ENCODE results near the gene TMEM212. TPM values are rescaled to one million over a fixed set of nuclear protein-coding genes. Genes with fewer than 3 reads are reported as not detected.

The TMEM212 gene
- total RNA-seq, 1 experiment from 2014 or later = not detected

- Histone ChIP-seq H4K5ac (ENCODE audit: insufficient read length, low read depth, low read length) (no peak overlapping the region), H2BK120ac (ENCODE audit: low read depth, low read length, poor library complexity, severe bottlenecking) (no peak overlapping the region), H2BK12ac (ENCODE audit: insufficient read length, low read depth, low read length) (no peak overlapping the region), H2BK15ac (ENCODE audit: low read depth, low read length) (no peak overlapping the region), H3K27ac (ENCODE audit: insufficient read length, low read depth, low read length) (no peak overlapping the region), H2BK20ac (ENCODE audit: low read depth, low read length, poor library complexity, severe bottlenecking) (no peak overlapping the region), H3K14ac (ENCODE audit: insufficient read depth, low read length) (no peak overlapping the region), H3K56ac (ENCODE audit: insufficient read length, low read depth, low read length) (no peak overlapping the region), H3K18ac (ENCODE audit: insufficient read length, low read depth, low read length) (no peak overlapping the region), H4K91ac (ENCODE audit: insufficient read length, low read depth, low read length) (no peak overlapping the region), H3K79me1 (ENCODE audit: insufficient read depth, low read depth, low read length, poor library complexity, severe bottlenecking) (no peaks in the 10 kb centered on the region), H3K4me2 (ENCODE audit: insufficient read depth, insufficient read length, low read length) (no peak overlapping the region), H3K4me1 (ENCODE audit: insufficient read depth, low read length) (no peaks in the 10 kb centered on the region; the same call in 1 of the 2 replicates), H4K8ac (replicated peaks; ENCODE audit: insufficient read length, low read depth, low read length) (no peak overlapping the region), H3K4ac (ENCODE audit: low read depth, low read length) (no peak overlapping the region), H3K79me2 (ENCODE audit: insufficient read depth, low read length) (no peaks in the 10 kb centered on the region), H3T11ph (ENCODE audit: low read length) (no peak overlapping the region), H2AK5ac (ENCODE audit: insufficient read length, low read length) (no peak overlapping the region), H3K9me3 (ENCODE audit: control insufficient read depth, low read depth, low read length) (no peaks in the 10 kb centered on the region), H3K9ac (ENCODE audit: extremely low read depth, insufficient read length, low read length) (no peak overlapping the region), H2BK5ac (ENCODE audit: insufficient read length, low read length) (no peak overlapping the region), H3K23me2 (ENCODE audit: insufficient read length, low read depth, low read length, poor library complexity, severe bottlenecking) (no peaks in the 10 kb centered on the region), H4K20me1 (ENCODE audit: control insufficient read depth, insufficient read depth, insufficient read length) (no peaks in the 10 kb centered on the region), H2AFZ (ENCODE audit: low read length) (no peak overlapping the region), H3K27me3 (ENCODE audit: insufficient read depth, low read length) (no peaks in the 10 kb centered on the region), H3K23ac (ENCODE audit: insufficient read length, low read depth, low read length) (no peak overlapping the region)
- Mint-ChIP-seq H3K9me3 (peaks cover 13 to 14% of the 10 kb centered on the region in 2 experiments; a peak in 4 of 5 replicates), H3K4me3 (no peak overlapping the region), H3K27ac (no peak overlapping the region), H3K27me3 (ENCODE audit: low read depth) (no peaks in the 10 kb centered on the region), H3K4me1 (peaks cover 11% of the 10 kb centered on the region in 2 experiments), H3K36me3 (ENCODE audit: insufficient read depth in 1 of 3, low read depth in 3 of 3) (peaks cover 6 to 11% (median 6%) of the 10 kb centered on the region in 3 experiments; a peak in 6 of 7 replicates)
- TF ChIP-seq, protein P1, sequence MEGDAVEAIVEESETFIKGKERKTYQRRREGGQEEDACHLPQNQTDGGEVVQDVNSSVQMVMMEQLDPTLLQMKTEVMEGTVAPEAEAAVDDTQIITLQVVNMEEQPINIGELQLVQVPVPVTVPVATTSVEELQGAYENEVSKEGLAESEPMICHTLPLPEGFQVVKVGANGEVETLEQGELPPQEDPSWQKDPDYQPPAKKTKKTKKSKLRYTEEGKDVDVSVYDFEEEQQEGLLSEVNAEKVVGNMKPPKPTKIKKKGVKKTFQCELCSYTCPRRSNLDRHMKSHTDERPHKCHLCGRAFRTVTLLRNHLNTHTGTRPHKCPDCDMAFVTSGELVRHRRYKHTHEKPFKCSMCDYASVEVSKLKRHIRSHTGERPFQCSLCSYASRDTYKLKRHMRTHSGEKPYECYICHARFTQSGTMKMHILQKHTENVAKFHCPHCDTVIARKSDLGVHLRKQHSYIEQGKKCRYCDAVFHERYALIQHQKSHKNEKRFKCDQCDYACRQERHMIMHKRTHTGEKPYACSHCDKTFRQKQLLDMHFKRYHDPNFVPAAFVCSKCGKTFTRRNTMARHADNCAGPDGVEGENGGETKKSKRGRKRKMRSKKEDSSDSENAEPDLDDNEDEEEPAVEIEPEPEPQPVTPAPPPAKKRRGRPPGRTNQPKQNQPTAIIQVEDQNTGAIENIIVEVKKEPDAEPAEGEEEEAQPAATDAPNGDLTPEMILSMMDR (conservative IDR thresholded peaks at IDR 0.05) = no peak
- DNase-seq = no peak
- WGBS (ENCODE audit: extremely low coverage, insufficient read length, low lambda C conversion rate) = no CpG with 5 or more reads among the region's 2 CpGs
Measured at GRCh38 chr3:171862392-171862791, 19.2 kb downstream of the TMEM212 start.

All from H9 (cell line).